ENCODE data around the gene MISP3. TPM values are rescaled to one million over a fixed set of nuclear protein-coding genes. Genes with fewer than 3 reads are reported as not detected.
A peak's percentile ranks its signal among the peaks of the same experiment; 100 is the strongest.

Gene MISP3
- total and polyA plus RNA-seq, 8 donors: 1.9 to 10.8 (median 2.6) TPM

- H3K9me3 ChIP-seq: peaks cover 0 to 11% of the 10 kb centered on the region in 2 donors
- intact Hi-C loops (cut with DNase I): no loop called here
- H3K4me3 ChIP-seq: peak overlapping the region; percentile 73 to 79
- peak; percentile 88 for ATAC-seq
- peaks cover 7 to 25% of the 10 kb centered on the region in 2 donors for H3K4me1 ChIP-seq
- H3K27ac ChIP-seq: peak overlapping the region; percentile 87 to 93
- peaks cover 0 to 35% of the 10 kb centered on the region in 2 donors for H3K36me3 ChIP-seq
- TF ChIP-seq CTCF (IDR thresholded peaks at IDR 0.05): peak in 1 of 2 donors; percentile 17
- DNase-seq: peak; percentile 69 to 93 (median 81)
- H3K27me3 ChIP-seq: no peaks in the 10 kb centered on the region
Observed at GRCh38 chr19:14091081-14091812, 18.7 kb downstream of the MISP3 start.

GRCh38 chr19:14091813-14092462, 19.4 kb downstream of the MISP3 start:
- no peaks in the 10 kb centered on the region for H3K27me3 ChIP-seq
- H3K4me3 ChIP-seq: peak overlapping the region; percentile 73 to 79
- TF ChIP-seq CTCF (IDR thresholded peaks at IDR 0.05): no peak
- intact Hi-C loops (cut with DNase I): no loop called here
- DNase-seq (no peak), ATAC-seq (peak; percentile 2)
- H3K27ac ChIP-seq: peak overlapping the region; percentile 87 to 93
- H3K36me3 ChIP-seq: peaks cover 0 to 38% of the 10 kb centered on the region in 2 donors
- H3K9me3 ChIP-seq: peaks cover 0 to 11% of the 10 kb centered on the region in 2 donors
- H3K4me1 ChIP-seq: peaks cover 7 to 25% of the 10 kb centered on the region in 2 donors

- Histone ChIP-seq H3K27ac (no peak overlapping the region), H3K27me3 (no peaks in the 10 kb centered on the region), H3K36me3 (peaks cover 0 to 40% of the 10 kb centered on the region in 2 donors), H3K9me3 (peaks cover 0 to 11% of the 10 kb centered on the region in 2 donors), H3K4me3 (no peak overlapping the region), H3K4me1 (peaks cover 7 to 25% of the 10 kb centered on the region in 2 donors)
- no peak for TF ChIP-seq CTCF (IDR thresholded peaks at IDR 0.05)
- DNase-seq (no peak), ATAC-seq (no peak)
- intact Hi-C loops (cut with DNase I): no loop called here
Observed at GRCh38 chr19:14093117-14093823, 20.7 kb downstream of the MISP3 start.

- intact Hi-C loops (cut with DNase I): no loop called here
Observed at GRCh38 chr19:14094854-14095253, 22.3 kb downstream of the MISP3 start.

More at GRCh38 chr19:14094854-14095253, 22.3 kb downstream of the MISP3 start:
- Histone ChIP-seq H3K36me3 (peaks cover 0 to 48% of the 10 kb centered on the region in 2 donors), H3K27ac (no peak overlapping the region), H3K4me1 (peaks cover 3 to 14% of the 10 kb centered on the region in 2 donors), H3K4me3 (no peak overlapping the region), H3K27me3 (no peaks in the 10 kb centered on the region), H3K9me3 (peaks cover 0 to 11% of the 10 kb centered on the region in 2 donors)
- TF ChIP-seq CTCF (IDR thresholded peaks at IDR 0.05): no peak
- DNase-seq (no peak), ATAC-seq (no peak)

All from left lung (tissue), 10 donors.